GM12865 (cell line): Measurements from ENCODE around the gene NALCN.

Source experiments
- DNase-seq: peaks from one replicate; pipeline ENCODE4 v3.0.0; 2010; ENCODE audit warnings: low read depth
- H3K4me3 ChIP-seq: 2 replicates; pipeline ENCODE4 v1.5.1; 2011; ENCODE audit warnings: mild to moderate bottlenecking, low read depth, low read length, control low read depth
- TF ChIP-seq, protein P1 (sequence below): IDR thresholded peaks from 2 replicates; pipeline ENCODE4 v1.5.1; 2011; ENCODE audit warnings: low read length, control low read depth, low read depth, inconsistent platforms; ENCODE audit not compliant: insufficient read depth; ENCODE audit errors: missing control alignments

Gene NALCN

DNA sequence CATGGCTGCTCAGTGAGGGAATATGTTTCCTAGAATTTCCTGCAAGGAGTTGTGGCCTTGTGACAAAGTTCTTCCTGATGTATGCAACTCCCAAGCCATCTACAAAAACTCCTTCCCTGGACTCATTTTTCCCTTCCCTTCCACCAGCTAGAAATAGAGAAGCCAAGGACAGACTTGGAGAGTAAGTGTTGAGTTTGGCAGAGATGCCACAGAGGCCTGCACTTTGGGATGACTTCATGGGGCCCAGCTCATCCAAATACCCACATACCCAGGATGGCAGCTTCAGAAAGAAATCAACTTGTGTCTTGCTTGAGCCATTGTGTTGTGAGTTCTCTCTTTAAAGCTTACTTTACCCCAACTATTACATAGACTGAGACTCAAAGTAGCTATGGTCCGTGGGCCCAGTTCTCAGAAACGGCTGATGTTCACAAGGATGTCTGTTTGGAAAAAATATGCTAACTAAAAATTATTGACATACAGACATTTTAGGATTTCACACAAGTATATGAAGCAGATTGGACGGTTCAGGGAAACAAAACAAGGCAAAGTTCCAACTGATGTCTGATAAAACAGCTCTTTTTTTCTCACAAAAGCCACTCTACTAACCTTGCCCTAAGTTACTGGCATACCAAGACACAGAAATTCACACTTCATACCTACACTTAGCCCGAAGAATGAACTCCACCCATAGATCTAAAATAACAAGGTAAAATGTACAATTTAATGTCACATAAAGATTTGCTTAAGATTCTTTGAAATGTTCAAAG lies 107.9 kb downstream of the NALCN start:
- TF ChIP-seq, protein P1, sequence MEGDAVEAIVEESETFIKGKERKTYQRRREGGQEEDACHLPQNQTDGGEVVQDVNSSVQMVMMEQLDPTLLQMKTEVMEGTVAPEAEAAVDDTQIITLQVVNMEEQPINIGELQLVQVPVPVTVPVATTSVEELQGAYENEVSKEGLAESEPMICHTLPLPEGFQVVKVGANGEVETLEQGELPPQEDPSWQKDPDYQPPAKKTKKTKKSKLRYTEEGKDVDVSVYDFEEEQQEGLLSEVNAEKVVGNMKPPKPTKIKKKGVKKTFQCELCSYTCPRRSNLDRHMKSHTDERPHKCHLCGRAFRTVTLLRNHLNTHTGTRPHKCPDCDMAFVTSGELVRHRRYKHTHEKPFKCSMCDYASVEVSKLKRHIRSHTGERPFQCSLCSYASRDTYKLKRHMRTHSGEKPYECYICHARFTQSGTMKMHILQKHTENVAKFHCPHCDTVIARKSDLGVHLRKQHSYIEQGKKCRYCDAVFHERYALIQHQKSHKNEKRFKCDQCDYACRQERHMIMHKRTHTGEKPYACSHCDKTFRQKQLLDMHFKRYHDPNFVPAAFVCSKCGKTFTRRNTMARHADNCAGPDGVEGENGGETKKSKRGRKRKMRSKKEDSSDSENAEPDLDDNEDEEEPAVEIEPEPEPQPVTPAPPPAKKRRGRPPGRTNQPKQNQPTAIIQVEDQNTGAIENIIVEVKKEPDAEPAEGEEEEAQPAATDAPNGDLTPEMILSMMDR, result no peak
- no peak overlapping the region for H3K4me3 ChIP-seq
- no peak for DNase-seq

- no peak overlapping the region for H3K4me3 ChIP-seq
- TF ChIP-seq, protein P1, result no peak
These were observed 109.1 kb downstream of the NALCN start for GRCh38 chr13:101307181-101307701.

DNA sequence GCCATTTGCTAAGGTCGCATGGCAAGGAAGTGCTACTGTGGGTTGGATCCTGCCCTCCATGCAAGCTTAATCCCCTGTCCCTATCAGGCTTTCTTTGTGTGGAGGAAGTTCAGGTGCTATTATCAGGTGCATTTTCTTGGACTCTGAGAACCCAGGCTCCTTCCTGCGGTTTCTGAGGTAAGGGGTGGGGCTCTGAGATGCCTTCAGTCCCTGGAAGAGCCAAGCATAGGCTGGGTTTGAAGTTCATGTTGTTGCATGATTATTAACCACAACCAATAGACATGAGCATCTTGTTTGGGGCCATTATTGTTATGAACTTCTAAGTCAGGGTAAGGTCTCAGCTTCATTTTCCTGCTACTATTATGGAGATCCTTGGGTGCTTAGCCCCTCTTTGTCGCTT lies 109.5 kb downstream of the NALCN start:
- no peak overlapping the region for H3K4me3 ChIP-seq
- DNase-seq, result no peak
- TF ChIP-seq, protein P1, result no peak

More at GRCh38 chr13:101307181-101307701, 109.1 kb downstream of the NALCN start:
- DNase-seq, result no peak

DNA sequence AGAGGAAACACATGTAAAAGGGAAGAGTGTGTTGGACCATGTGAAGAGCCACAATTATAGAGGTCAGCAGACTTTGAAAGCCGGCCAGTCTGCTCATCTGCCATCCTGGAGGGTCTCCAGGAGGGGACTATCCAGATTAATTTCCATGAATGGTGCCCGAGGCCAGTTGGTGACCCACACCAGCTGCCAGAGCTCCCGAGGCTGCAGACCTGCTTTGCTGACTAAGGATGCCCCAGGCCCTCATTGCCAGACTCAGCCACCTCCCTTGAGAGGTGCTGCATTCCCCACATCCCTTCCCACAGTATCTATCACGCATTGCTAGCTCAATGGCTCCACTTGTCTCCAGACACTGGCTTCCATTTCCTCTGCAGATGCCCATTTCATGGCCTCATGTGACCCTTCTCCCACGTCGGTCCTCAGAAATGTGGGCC lies 110.3 kb downstream of the NALCN start:
- TF ChIP-seq, protein P1, result no peak
- no peak overlapping the region for H3K4me3 ChIP-seq
- DNase-seq, result no peak

GRCh38 chr13:101303521-101303920 lies 112.8 kb downstream of the NALCN start:
- TF ChIP-seq, protein P1, result no peak
- no peak overlapping the region for H3K4me3 ChIP-seq
- DNase-seq, result no peak

- H3K4me3 ChIP-seq, result no peak overlapping the region
- TF ChIP-seq, protein P1, result no peak
- DNase-seq, result no peak
These were observed 115.3 kb downstream of the NALCN start for GRCh38 chr13:101301053-101301452.
